ENCODE measurements around the gene CDKN2AIPNL. TPM values are rescaled to one million over a fixed set of nuclear protein-coding genes. Genes with fewer than 3 reads are reported as not detected.

CDKN2AIPNL gene
- total RNA-seq, 1 experiment from 2014 or later: 43.6 TPM

GRCh38 chr5:134370871-134371833 lies 40.5 kb downstream of the CDKN2AIPNL start, which contains the start of gene UBE2B:
TSS of gene UBE2B (plus strand) at chr5:134371569. CDS start at chr5:134371596, 27 bp downstream.
- peak; percentile 98 for DNase-seq (ENCODE audit: low read depth, low spot score)
- CTCF ChIA-PET: no interaction called here
- TF ChIP-seq REST (IDR thresholded peaks at IDR 0.05; ENCODE audit: insufficient read depth in 1 of 2, low read depth in 2 of 2, low read length in 1 of 2) (no peak), CTCF (IDR thresholded peaks at IDR 0.05) (no peak), POLR2AphosphoS5 (IDR thresholded peaks at IDR 0.05; ENCODE audit: low read depth, low read length) (peak; percentile 89), SIN3A (IDR thresholded peaks at IDR 0.05; ENCODE audit: borderline replicate concordance, insufficient read depth, low read depth, low read length) (peak; percentile 81), TCF7L2 (IDR thresholded peaks at IDR 0.05; ENCODE audit: low read depth, low read length) (no peak; the same call in 1 of the 2 replicates)
- intact Hi-C loops (cut with micrococcal nuclease; ENCODE audit: unreplicated experiment) (loop anchor here (5.0 to 10.0 kb wide), 2 partner anchors 156 to 214 kb away; partner anchors contain the start of gene JADE2), in situ Hi-C loops (cut with HindIII; ENCODE audit: low pct_unique_long_range_greater_than_20kb, low sequenced_read_pairs) (no loop called here)
- peaks cover 5% of the 10 kb centered on the region; the same call in 1 of the 2 replicates for H3K9me3 ChIP-seq (ENCODE audit: control insufficient read depth, insufficient read depth, low read depth, low read length)
- BruUV-seq (replicated peaks): no TSS peak
- peak within 1 kb of the TSS; percentile 81 to 98 for H3K4me3 ChIP-seq (ENCODE audit: low read depth in 2 of 2, low read length in 2 of 2)
- peak; percentile 89 for ATAC-seq
- no peaks in the 10 kb centered on the region for H3K27me3 ChIP-seq (ENCODE audit: control insufficient read depth, insufficient read depth, low read length)
- peaks cover 7% of the 10 kb centered on the region for H3K36me3 ChIP-seq (ENCODE audit: control insufficient read depth, insufficient read depth, low read length)
- peaks cover 12% of the 10 kb centered on the region for H3K4me1 ChIP-seq (ENCODE audit: control insufficient read depth, insufficient read depth, low read length)
- POLR2A ChIA-PET: interaction anchor here (0.5 to 0.7 kb wide), 7 partner anchors 12 to 568 kb away, joined by 3 to 15 read pairs (median 5); no protein-coding TSS in a partner anchor
- H3K27ac ChIP-seq (ENCODE audit: low read length): peak within 1 kb of the TSS; percentile 96

GRCh38 chr5:134370311-134370870 lies 41.3 kb downstream of the CDKN2AIPNL start:
- H3K36me3 ChIP-seq (ENCODE audit: control insufficient read depth, insufficient read depth, low read length): peaks cover 7% of the 10 kb centered on the region
- DNase-seq (ENCODE audit: low read depth, low spot score) (no peak), ATAC-seq (peak; percentile 2)
- TSS peak; percentile 89 for BruUV-seq (replicated peaks)
- no peaks in the 10 kb centered on the region for H3K27me3 ChIP-seq (ENCODE audit: control insufficient read depth, insufficient read depth, low read length)
- intact Hi-C loops (cut with micrococcal nuclease; ENCODE audit: unreplicated experiment): loop anchor here (5.0 to 10.0 kb wide), 2 partner anchors 157 to 214 kb away; partner anchors contain the start of gene JADE2
- ChIA-PET POLR2A (interaction anchor here (0.5 to 0.6 kb wide), 2 partner anchors 30 to 331 kb away, joined by 3 read pairs; no protein-coding TSS in a partner anchor), CTCF (no interaction called here)
- peak overlapping the region; percentile 81 to 98 for H3K4me3 ChIP-seq (ENCODE audit: low read depth in 2 of 2, low read length in 2 of 2)
- TF ChIP-seq POLR2AphosphoS5 (IDR thresholded peaks at IDR 0.05; ENCODE audit: low read depth, low read length) (no peak), SIN3A (IDR thresholded peaks at IDR 0.05; ENCODE audit: borderline replicate concordance, insufficient read depth, low read depth, low read length) (no peak)
- H3K27ac ChIP-seq (ENCODE audit: low read length): peak overlapping the region; percentile 96
- H3K9me3 ChIP-seq (ENCODE audit: control insufficient read depth, insufficient read depth, low read depth, low read length): peaks cover 5% of the 10 kb centered on the region; the same call in 1 of the 2 replicates
- H3K4me1 ChIP-seq (ENCODE audit: control insufficient read depth, insufficient read depth, low read length): peaks cover 16% of the 10 kb centered on the region
- in situ Hi-C loops (cut with HindIII; ENCODE audit: low pct_unique_long_range_greater_than_20kb, low sequenced_read_pairs): no loop called here

All from Panc1 (cell line).